Activated naive CD4-positive, alpha-beta T cell treated with anti-CD3 and anti-CD28 coated beads for 36 hours (primary cell): Measurements from ENCODE around the gene TMEM222. TPM values are rescaled to one million over a fixed set of nuclear protein-coding genes. Genes with fewer than 3 reads are reported as not detected.

ENCODE experiments used
- CTCF ChIA-PET: fragments of 350-600 bp; sonication (Branson Sonifier 250); formaldehyde crosslinking; loops from one replicate; lab custom pipeline; 2021; ENCODE audit warnings: antibody characterized with exemption; lab: Charles Lee
- DNase-seq: peaks from one replicate; pipeline ENCODE4 v3.0.0-alpha.2; 2020
- H3K27ac Mint-ChIP-seq: one replicate; pipeline ENCODE4 v1.8.0; 2021; ENCODE audit warnings: mild to moderate bottlenecking, mixed read lengths
- H3K27me3 Mint-ChIP-seq: one replicate; pipeline ENCODE4 v1.8.0; 2021; ENCODE audit warnings: low read depth, mixed read lengths
- H3K36me3 Mint-ChIP-seq: one replicate; pipeline ENCODE4 v1.8.0; 2021; ENCODE audit warnings: low read depth, mixed read lengths
- H3K4me1 Mint-ChIP-seq: one replicate; pipeline ENCODE4 v1.8.0; 2021; ENCODE audit warnings: low read depth, mixed read lengths
- H3K4me3 Mint-ChIP-seq: one replicate; pipeline ENCODE4 v1.8.0; 2021; ENCODE audit warnings: mild to moderate bottlenecking, moderate library complexity, mixed read lengths
- H3K9me3 Mint-ChIP-seq: one replicate; pipeline ENCODE4 v1.8.0; 2021; ENCODE audit warnings: mixed read lengths
- intact Hi-C: fragments of 100-400 bp; cut with micrococcal nuclease; formaldehyde crosslinking; loops from one replicate; pipeline ENCODE4 v1.15.1; 2023
- total RNA-seq, 2 experiments: library from RNA; stranded (reverse); gene quantifications; one replicate each; pipeline ENCODE4 v1.2.3, GENCODE V29; 2021

TMEM222 gene
- total RNA-seq, 2 experiments from 2014 or later = 22.0 to 22.8 TPM

GRCh38 chr1:27364696-27365371 is 42.9 kb downstream of the TMEM222 start:
- peaks cover 27% of the 10 kb centered on the region for H3K4me1 Mint-ChIP-seq
- peak overlapping the region; percentile 83 for H3K4me3 Mint-ChIP-seq
- intact Hi-C loops = no loop called here
- no peaks in the 10 kb centered on the region for H3K36me3 Mint-ChIP-seq
- no peaks in the 10 kb centered on the region for H3K27me3 Mint-ChIP-seq
- H3K9me3 Mint-ChIP-seq = no peaks in the 10 kb centered on the region
- no peak overlapping the region for H3K27ac Mint-ChIP-seq
- CTCF ChIA-PET = interaction anchor here (0.9 to 2.2 kb wide), 4 partner anchors 8 to 32 kb away, joined by 3 to 14 read pairs (median 4); no protein-coding TSS in a partner anchor
- no peak for DNase-seq

GRCh38 chr1:27365372-27366112 is 43.6 kb downstream of the TMEM222 start:
- CTCF ChIA-PET = interaction anchor here (0.9 to 2.2 kb wide), 9 partner anchors 8 to 243 kb away, joined by 3 to 14 read pairs (median 3); partner anchors contain the start of gene CD164L2
- Mint-ChIP-seq H3K9me3 (no peaks in the 10 kb centered on the region), H3K4me1 (peaks cover 25% of the 10 kb centered on the region), H3K36me3 (no peaks in the 10 kb centered on the region), H3K4me3 (peak overlapping the region; percentile 83), H3K27ac (peak overlapping the region; percentile 34), H3K27me3 (no peaks in the 10 kb centered on the region)
- peak; percentile 87 for DNase-seq
- intact Hi-C loops = loop anchor here (2.0 kb wide), 1 partner anchor 43 kb away; the partner anchor contains the start of gene TMEM222

GRCh38 chr1:27366113-27366410 is 44.1 kb downstream of the TMEM222 start:
- H3K9me3 Mint-ChIP-seq = no peaks in the 10 kb centered on the region
- no peak overlapping the region for H3K27ac Mint-ChIP-seq
- H3K36me3 Mint-ChIP-seq = no peaks in the 10 kb centered on the region
- H3K4me1 Mint-ChIP-seq = peaks cover 25% of the 10 kb centered on the region
- no peaks in the 10 kb centered on the region for H3K27me3 Mint-ChIP-seq
- DNase-seq = peak; percentile 80
- peak overlapping the region; percentile 83 for H3K4me3 Mint-ChIP-seq
- intact Hi-C loops = loop anchor here (2.0 kb wide), 1 partner anchor 43 kb away; the partner anchor contains the start of gene TMEM222
- CTCF ChIA-PET = interaction anchor here (0.6 to 2.2 kb wide), 10 partner anchors 9 to 297 kb away, joined by 3 to 14 read pairs (median 3); partner anchors contain the start of gene CD164L2

GRCh38 chr1:27366411-27367159 is 44.6 kb downstream of the TMEM222 start, which contains the start of gene MAP3K6:
TSS of gene MAP3K6 (minus strand) at chr1:27366961. CDS start at chr1:27366597, 364 bp downstream.
- Mint-ChIP-seq H3K4me1 (peaks cover 25% of the 10 kb centered on the region), H3K36me3 (no peaks in the 10 kb centered on the region), H3K9me3 (no peaks in the 10 kb centered on the region), H3K27ac (no peak within 1 kb of the TSS), H3K27me3 (no peaks in the 10 kb centered on the region), H3K4me3 (peak within 1 kb of the TSS; percentile 83)
- intact Hi-C loops = loop anchor here (2.0 kb wide), 1 partner anchor 44 kb away; the partner anchor contains the start of gene TMEM222
- peak; percentile 72 for DNase-seq
- CTCF ChIA-PET = interaction anchor here (0.6 to 2.2 kb wide), 9 partner anchors 9 to 296 kb away, joined by 3 to 14 read pairs (median 3); partner anchors contain the start of gene CD164L2

GRCh38 chr1:27367160-27367650 is 45.2 kb downstream of the TMEM222 start:
- CTCF ChIA-PET = interaction anchor here (0.7 to 1.5 kb wide), 4 partner anchors 16 to 34 kb away, joined by 3 to 4 read pairs (median 4); partner anchors contain the start of gene CD164L2
- H3K27me3 Mint-ChIP-seq = no peaks in the 10 kb centered on the region
- intact Hi-C loops = loop anchor here (2.0 kb wide), 1 partner anchor 44 kb away; the partner anchor contains the start of gene TMEM222
- no peaks in the 10 kb centered on the region for H3K36me3 Mint-ChIP-seq
- peaks cover 25% of the 10 kb centered on the region for H3K4me1 Mint-ChIP-seq
- no peak for DNase-seq
- H3K9me3 Mint-ChIP-seq = no peaks in the 10 kb centered on the region
- H3K27ac Mint-ChIP-seq = no peak overlapping the region
- H3K4me3 Mint-ChIP-seq = peak overlapping the region; percentile 71

GRCh38 chr1:27368869-27369582 is 47.1 kb downstream of the TMEM222 start:
- Mint-ChIP-seq H3K27ac (no peak overlapping the region), H3K27me3 (no peaks in the 10 kb centered on the region), H3K9me3 (no peaks in the 10 kb centered on the region), H3K4me3 (no peak overlapping the region), H3K4me1 (peaks cover 25% of the 10 kb centered on the region), H3K36me3 (no peaks in the 10 kb centered on the region)
- DNase-seq = no peak
- CTCF ChIA-PET = interaction anchor here (0.8 to 2.1 kb wide), 3 partner anchors 12 to 70 kb away, joined by 3 to 6 read pairs (median 4); no protein-coding TSS in a partner anchor
- intact Hi-C loops = no loop called here

GRCh38 chr1:27372022-27372807 is 50.3 kb downstream of the TMEM222 start:
- H3K9me3 Mint-ChIP-seq = no peaks in the 10 kb centered on the region
- CTCF ChIA-PET = interaction anchor here (0.7 to 1.6 kb wide), 3 partner anchors 39 to 1637 kb away, joined by 3 to 4 read pairs (median 3); no protein-coding TSS in a partner anchor
- no peaks in the 10 kb centered on the region for H3K36me3 Mint-ChIP-seq
- peaks cover 7% of the 10 kb centered on the region for H3K4me1 Mint-ChIP-seq
- H3K4me3 Mint-ChIP-seq = no peak overlapping the region
- no peak overlapping the region for H3K27ac Mint-ChIP-seq
- H3K27me3 Mint-ChIP-seq = no peaks in the 10 kb centered on the region
- DNase-seq = no peak
- intact Hi-C loops = no loop called here

- peaks cover 7% of the 10 kb centered on the region for H3K4me1 Mint-ChIP-seq
- intact Hi-C loops = no loop called here
Measured at GRCh38 chr1:27372808-27373690, 51.1 kb downstream of the TMEM222 start.

GRCh38 chr1:27374362-27375086 is 52.6 kb downstream of the TMEM222 start, which contains the start of gene FCN3:
TSS of gene FCN3 (minus strand) at chr1:27374824. CDS start at chr1:27374818, 6 bp downstream.
- Mint-ChIP-seq H3K36me3 (no peaks in the 10 kb centered on the region), H3K27me3 (no peaks in the 10 kb centered on the region), H3K27ac (no peak within 1 kb of the TSS), H3K4me1 (peaks cover 4% of the 10 kb centered on the region), H3K4me3 (no peak within 1 kb of the TSS), H3K9me3 (no peaks in the 10 kb centered on the region)
- CTCF ChIA-PET = no interaction called here
- no peak for DNase-seq
- intact Hi-C loops = no loop called here

More at GRCh38 chr1:27372808-27373690, 51.1 kb downstream of the TMEM222 start:
- no peak overlapping the region for H3K27ac Mint-ChIP-seq
- DNase-seq = no peak
- no peaks in the 10 kb centered on the region for H3K27me3 Mint-ChIP-seq
- no peaks in the 10 kb centered on the region for H3K9me3 Mint-ChIP-seq
- no peak overlapping the region for H3K4me3 Mint-ChIP-seq
- no peaks in the 10 kb centered on the region for H3K36me3 Mint-ChIP-seq
- CTCF ChIA-PET = interaction anchor here (0.7 to 1.6 kb wide), 2 partner anchors 40 to 1636 kb away, joined by 3 to 4 read pairs; no protein-coding TSS in a partner anchor
